SK-N-SH (cell line): ENCODE measurements around the gene FAM53A. TPM values are rescaled to one million over a fixed set of nuclear protein-coding genes. Genes with fewer than 3 reads are reported as not detected.

Experiments
- CTCF ChIA-PET: fragments of 300-600, 350-600 bp; formaldehyde crosslinking; extraction: SDS; loops from one replicate; lab custom pipeline; 2021; lab: Yijun Ruan, JAX
- POLR2A ChIA-PET: fragments of 350-600 bp; sonication (Branson Sonifier 250); formaldehyde crosslinking; extraction: SDS; loops from one replicate; lab custom pipeline; 2020; ENCODE audit warnings: antibody characterized with exemption, inconsistent platforms; lab: Yijun Ruan, JAX
- DNase-seq: peaks from one replicate; pipeline ENCODE4 v3.0.0; 2012
- H2AFZ ChIP-seq: fragments of 200-600 bp; sonication (generic); 2 replicates; pipeline ENCODE4 v1.8.1; 2016; ENCODE audit warnings: antibody characterized with exemption, mild to moderate bottlenecking, low read depth
- H3F3A ChIP-seq: fragments of 200-600 bp; sonication (generic); replicated peaks from 2 replicates; pipeline ENCODE3; 2016; ENCODE audit warnings: antibody characterized with exemption, mild to moderate bottlenecking; ENCODE audit not compliant: insufficient read depth
- H3K27ac ChIP-seq, 2 experiments: fragments of 200-500 bp in 1 of 2; fragments of 200-600 bp in 1 of 2; sonication (Bioruptor generic) in 1 of 2; sonication (generic), shearing (Covaris generic) in 1 of 2; 2 replicates each; pipeline versions ENCODE4 v1.5.1 to v1.6.1; 2014 to 2016; ENCODE audit warnings: low read depth in 2 of 2, inconsistent platforms in 1 of 2, low read length in 1 of 2, mild to moderate bottlenecking in 1 of 2, mixed read lengths in 1 of 2
- H3K27me3 ChIP-seq: fragments of 200-600 bp; sonication (generic), shearing (Covaris generic); 2 replicates; pipeline ENCODE4 v1.6.1; 2016; ENCODE audit warnings: mixed run types; ENCODE audit not compliant: insufficient read depth
- H3K36me3 ChIP-seq, 2 experiments: fragments of 200-500 bp in 1 of 2; fragments of 200-600 bp in 1 of 2; sonication (Bioruptor generic) in 1 of 2; sonication (generic) in 1 of 2; replicated peaks in 1 of 2; 2 replicates each; pipeline versions ENCODE3 to v1.5.1; 2014 to 2016; ENCODE audit warnings: low read length in 1 of 2, mild to moderate bottlenecking in 1 of 2; ENCODE audit not compliant: insufficient read depth in 2 of 2, control insufficient read depth in 1 of 2
- H3K4me1 ChIP-seq, 2 experiments: fragments of 200-500 bp in 1 of 2; fragments of 200-600 bp in 1 of 2; sonication (Bioruptor generic) in 1 of 2; sonication (generic), shearing (Covaris generic) in 1 of 2; 2 replicates each; pipeline versions ENCODE4 v1.5.1 to v1.6.1; 2014 to 2016; ENCODE audit warnings: low read depth in 1 of 2, low read length in 1 of 2, mixed run types in 1 of 2; ENCODE audit not compliant: insufficient read depth in 2 of 2, control insufficient read depth in 1 of 2
- H3K4me2 ChIP-seq: fragments of 200-600 bp; sonication (generic), shearing (Covaris generic); 2 replicates; pipeline ENCODE4 v1.6.1; 2017; ENCODE audit warnings: mixed run types
- H3K4me3 ChIP-seq, 2 experiments: fragments of 200-500 bp in 1 of 2; fragments of 200-600 bp in 1 of 2; sonication (Bioruptor generic) in 1 of 2; sonication (generic), shearing (Covaris generic) in 1 of 2; 2 replicates each; pipeline versions ENCODE4 v1.5.1 to v1.8.1; 2014 to 2016; ENCODE audit warnings: low read depth in 2 of 2, inconsistent platforms in 1 of 2, low read length in 1 of 2, mild to moderate bottlenecking in 1 of 2, mixed read lengths in 1 of 2, moderate library complexity in 1 of 2
- H3K79me2 ChIP-seq: fragments of 200-600 bp; sonication (generic); 2 replicates; pipeline ENCODE4 v1.8.1; 2017; ENCODE audit warnings: mild to moderate bottlenecking; ENCODE audit not compliant: insufficient read depth
- H3K9ac ChIP-seq: fragments of 200-600 bp; sonication (generic); 2 replicates; pipeline ENCODE4 v1.6.1; 2017; ENCODE audit warnings: mixed run types
- H3K9me2 ChIP-seq: fragments of 200-600 bp; sonication (generic); 2 replicates; pipeline ENCODE4 v1.6.1; 2017; ENCODE audit warnings: mixed run types
- H3K9me3 ChIP-seq: fragments of 200-600 bp; sonication (generic); 2 replicates; pipeline ENCODE4 v1.6.1; 2017; ENCODE audit warnings: mixed run types, mild to moderate bottlenecking, moderate library complexity
- H4K20me1 ChIP-seq: fragments of 200-600 bp; sonication (generic); 2 replicates; pipeline ENCODE4 v1.6.1; 2017; ENCODE audit warnings: mild to moderate bottlenecking, mixed run types; ENCODE audit not compliant: insufficient read depth
- CHD2 ChIP-seq: fragments of 150-350 bp; IDR thresholded peaks from 2 replicates; pipeline ENCODE4 v1.6.1; 2018; ENCODE audit warnings: low read length; ENCODE audit not compliant: partially characterized antibody
- ELF1 ChIP-seq: IDR thresholded peaks from 2 replicates; pipeline ENCODE4 v1.4.0; 2012
- EZH2phosphoT487 ChIP-seq: fragments of 200-600 bp; sonication (generic); IDR thresholded peaks from 2 replicates; pipeline ENCODE4 v1.6.1; 2017; ENCODE audit warnings: low read depth, mixed run types, mild to moderate bottlenecking, antibody characterized with exemption, moderate library complexity, borderline replicate concordance
- FOXJ3 ChIP-seq: sonication (generic); formaldehyde crosslinking; IDR thresholded peaks from 2 replicates; pipeline ENCODE4 v1.5.1; 2020; ENCODE audit warnings: mild to moderate bottlenecking, missing genetic modification reagents
- FOXM1 ChIP-seq: IDR thresholded peaks from 2 replicates; pipeline ENCODE4 v1.4.0; 2012; ENCODE audit warnings: low read depth, mild to moderate bottlenecking
- GABPA ChIP-seq: IDR thresholded peaks from 2 replicates; pipeline ENCODE4 v1.4.0; 2012; ENCODE audit warnings: low read depth, mild to moderate bottlenecking
- GATA2 ChIP-seq: sonication (generic); formaldehyde crosslinking; IDR thresholded peaks from 2 replicates; pipeline ENCODE4 v1.5.0; 2020; ENCODE audit warnings: mild to moderate bottlenecking, missing genetic modification reagents
- IRF3 ChIP-seq: fragments of 150-350 bp; IDR thresholded peaks from 2 replicates; pipeline ENCODE4 v1.6.1; 2016; ENCODE audit warnings: mild to moderate bottlenecking, low read depth, low read length
- JUND ChIP-seq: IDR thresholded peaks from 2 replicates; pipeline ENCODE4 v1.4.0; 2012
- MEF2A ChIP-seq: IDR thresholded peaks from 2 replicates; pipeline ENCODE4 v1.4.0; 2012; ENCODE audit warnings: low read depth, borderline replicate concordance
- NFIC ChIP-seq: IDR thresholded peaks from 2 replicates; pipeline ENCODE4 v1.4.0; 2012; ENCODE audit warnings: borderline replicate concordance
- NRF1 ChIP-seq: IDR thresholded peaks from 2 replicates; pipeline ENCODE4 v1.6.1; 2012; ENCODE audit warnings: low read depth, mild to moderate bottlenecking, low read length
- POLR2AphosphoS5 ChIP-seq: IDR thresholded peaks from 2 replicates; pipeline ENCODE4 v1.6.1; 2012; ENCODE audit warnings: low read depth, low read length
- RFX5 ChIP-seq: IDR thresholded peaks from 2 replicates; pipeline ENCODE4 v1.6.1; 2012; ENCODE audit warnings: mild to moderate bottlenecking, improper control_type of control experiment, low read length
- RXRA ChIP-seq: IDR thresholded peaks from 2 replicates; pipeline ENCODE4 v1.4.0; 2012; ENCODE audit warnings: low read depth, mild to moderate bottlenecking, borderline replicate concordance
- SIN3A ChIP-seq: IDR thresholded peaks from 2 replicates; pipeline ENCODE4 v1.6.1; 2012; ENCODE audit warnings: low read depth, mild to moderate bottlenecking, low read length, moderate library complexity, borderline replicate concordance
- SMC3 ChIP-seq: IDR thresholded peaks from 2 replicates; pipeline ENCODE4 v1.6.1; 2012; ENCODE audit warnings: low read depth, low read length, improper control_type of control experiment
- TAF1 ChIP-seq: IDR thresholded peaks from 2 replicates; pipeline ENCODE4 v1.6.1; 2012; ENCODE audit warnings: low read depth, mild to moderate bottlenecking, low read length, moderate library complexity, borderline replicate concordance
- TCF12 ChIP-seq: IDR thresholded peaks from 2 replicates; pipeline ENCODE4 v1.4.0; 2012
- TEAD4 ChIP-seq: IDR thresholded peaks from 2 replicates; pipeline ENCODE4 v1.4.0; 2012; ENCODE audit warnings: mild to moderate bottlenecking, borderline replicate concordance; ENCODE audit not compliant: insufficient read depth
- USF2 ChIP-seq: fragments of 150-350 bp; IDR thresholded peaks from 2 replicates; pipeline ENCODE4 v1.6.1; 2017; ENCODE audit warnings: antibody characterized with exemption, low read length, low read depth, borderline replicate concordance
- WGBS: methylation state at CpG from one replicate; pipeline ENCODE4 v1.1.6; 2017; ENCODE audit warnings: low lambda C conversion rate; 5-methylcytosine and 5-hydroxymethylcytosine counted together
- polyA plus RNA-seq, 3 experiments: library from polyadenylated mRNA; depleted of rRNA; stranded (reverse); fragments of >200 nt; gene quantifications; 2 replicates each; pipeline ENCODE4 v1.2.3, GENCODE V29; 2012
- TF ChIP-seq, protein P1 (sequence below): fragments of 200-600 bp; sonication (generic); IDR thresholded peaks from 2 replicates; pipeline ENCODE4 v1.6.1; 2017; ENCODE audit warnings: antibody characterized with exemption, mild to moderate bottlenecking, moderate library complexity

Gene FAM53A
- polyA plus RNA-seq, 1 of the 3 experiments (the other 2 are of a cell fraction): 7.6 TPM

DNA sequence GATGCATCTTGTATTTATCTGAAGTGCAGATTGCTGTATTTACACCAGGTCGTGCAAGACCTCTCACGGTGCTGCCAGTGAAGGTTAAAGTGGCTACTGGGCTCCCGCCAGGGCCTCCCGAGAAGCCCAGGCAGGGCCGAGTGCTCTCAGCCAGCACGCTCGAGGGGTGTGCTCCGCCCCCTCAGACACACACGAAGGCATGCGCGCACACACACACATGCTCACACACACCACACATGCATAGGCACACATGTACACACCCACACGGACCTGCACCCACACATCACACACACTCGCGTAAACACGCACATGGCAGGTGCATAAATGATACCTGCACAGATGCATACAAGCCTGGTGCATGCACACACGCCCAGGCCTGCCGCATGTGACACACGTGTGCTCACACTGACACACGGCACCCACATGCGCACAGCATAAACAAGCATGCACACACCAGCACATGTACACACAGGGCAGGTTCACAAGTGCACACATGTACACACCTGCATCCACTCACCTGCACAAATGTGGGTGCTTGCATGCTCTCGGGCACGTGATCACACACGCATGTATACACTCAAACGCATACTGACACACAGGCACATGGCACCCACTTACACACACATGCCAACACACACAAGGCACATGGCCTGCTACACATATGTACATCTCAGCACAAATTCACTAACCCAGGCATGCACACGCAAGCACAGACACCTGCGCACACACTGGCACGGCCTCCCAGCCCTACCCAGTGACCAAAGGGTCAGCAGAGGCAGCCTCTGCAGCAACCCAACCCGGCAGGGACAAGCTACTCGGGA is 71.6 kb downstream of the FAM53A start:
- H3K36me3 ChIP-seq: no peaks in the 10 kb centered on the region
- no peaks in the 10 kb centered on the region for H3F3A ChIP-seq
- no peaks in the 10 kb centered on the region for H3K9me3 ChIP-seq
- no peaks in the 10 kb centered on the region for H4K20me1 ChIP-seq
- no peaks in the 10 kb centered on the region for H3K4me1 ChIP-seq
- no peak overlapping the region for H2AFZ ChIP-seq
- no peak for DNase-seq
- 79% methylated on average over 18 of the region's 29 CpGs for WGBS
- TF ChIP-seq ELF1: no peak
- no peak for TF ChIP-seq EZH2phosphoT487
- no peak for TF ChIP-seq IRF3
- no peak for TF ChIP-seq GATA2
- TF ChIP-seq GABPA: no peak
- no peak for TF ChIP-seq TEAD4
- TF ChIP-seq SIN3A: no peak
- TF ChIP-seq CHD2: no peak
- H3K4me3 ChIP-seq: no peak overlapping the region
- CTCF ChIA-PET: interaction anchor here (1.2 kb wide), 1 partner anchor 257 kb away, joined by 3 read pairs; no protein-coding TSS in a partner anchor
- POLR2A ChIA-PET: no interaction called here
- no peaks in the 10 kb centered on the region for H3K27me3 ChIP-seq
- H3K79me2 ChIP-seq: no peaks in the 10 kb centered on the region
- H3K9me2 ChIP-seq: no peaks in the 10 kb centered on the region
- no peak overlapping the region for H3K4me2 ChIP-seq
- no peak overlapping the region for H3K9ac ChIP-seq
- no peak overlapping the region for H3K27ac ChIP-seq

DNA sequence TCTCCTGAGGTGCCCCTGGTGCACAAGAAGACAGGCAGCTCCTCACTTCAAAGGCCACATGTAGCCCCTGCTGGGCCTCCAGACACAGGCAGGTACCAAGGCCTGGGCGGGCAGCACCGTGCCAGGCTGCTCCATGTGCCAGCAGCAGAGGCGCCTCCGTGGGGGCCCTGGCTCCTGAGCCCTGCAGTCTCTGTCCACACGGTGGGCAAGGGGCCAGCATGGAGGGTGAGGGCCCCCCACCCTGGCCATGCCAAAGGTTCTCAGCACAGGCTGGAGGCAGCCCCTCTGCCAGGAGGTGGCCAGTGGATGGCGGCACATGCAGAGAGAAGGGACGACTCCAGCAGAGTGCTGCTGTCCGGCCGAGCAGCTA is 72.6 kb downstream of the FAM53A start:
- TF ChIP-seq RXRA (no peak), POLR2AphosphoS5 (no peak), FOXJ3 (CRISPR knock-in tag) (no peak), CHD2 (no peak), JUND (no peak), ELF1 (no peak), MEF2A (no peak), TAF1 (no peak), NRF1 (no peak), NFIC (no peak), SMC3 (no peak), RFX5 (no peak), GABPA (no peak), FOXM1 (no peak), TCF12 (no peak), USF2 (no peak)
- TF ChIP-seq, protein P1, sequence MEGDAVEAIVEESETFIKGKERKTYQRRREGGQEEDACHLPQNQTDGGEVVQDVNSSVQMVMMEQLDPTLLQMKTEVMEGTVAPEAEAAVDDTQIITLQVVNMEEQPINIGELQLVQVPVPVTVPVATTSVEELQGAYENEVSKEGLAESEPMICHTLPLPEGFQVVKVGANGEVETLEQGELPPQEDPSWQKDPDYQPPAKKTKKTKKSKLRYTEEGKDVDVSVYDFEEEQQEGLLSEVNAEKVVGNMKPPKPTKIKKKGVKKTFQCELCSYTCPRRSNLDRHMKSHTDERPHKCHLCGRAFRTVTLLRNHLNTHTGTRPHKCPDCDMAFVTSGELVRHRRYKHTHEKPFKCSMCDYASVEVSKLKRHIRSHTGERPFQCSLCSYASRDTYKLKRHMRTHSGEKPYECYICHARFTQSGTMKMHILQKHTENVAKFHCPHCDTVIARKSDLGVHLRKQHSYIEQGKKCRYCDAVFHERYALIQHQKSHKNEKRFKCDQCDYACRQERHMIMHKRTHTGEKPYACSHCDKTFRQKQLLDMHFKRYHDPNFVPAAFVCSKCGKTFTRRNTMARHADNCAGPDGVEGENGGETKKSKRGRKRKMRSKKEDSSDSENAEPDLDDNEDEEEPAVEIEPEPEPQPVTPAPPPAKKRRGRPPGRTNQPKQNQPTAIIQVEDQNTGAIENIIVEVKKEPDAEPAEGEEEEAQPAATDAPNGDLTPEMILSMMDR: no peak
- no peaks in the 10 kb centered on the region for H3K27me3 ChIP-seq
- H3K79me2 ChIP-seq: no peaks in the 10 kb centered on the region
- no peaks in the 10 kb centered on the region for H3K36me3 ChIP-seq
- H3K4me1 ChIP-seq: no peaks in the 10 kb centered on the region
- H3K9ac ChIP-seq: no peak overlapping the region
- DNase-seq: no peak
- H3K9me3 ChIP-seq: no peaks in the 10 kb centered on the region
- no peaks in the 10 kb centered on the region for H3F3A ChIP-seq
- CTCF ChIA-PET: interaction anchor here (0.7 to 1.3 kb wide), 3 partner anchors 11 to 255 kb away, joined by 3 to 4 read pairs (median 4); no protein-coding TSS in a partner anchor
- no peaks in the 10 kb centered on the region for H4K20me1 ChIP-seq
- H2AFZ ChIP-seq: no peak overlapping the region
- POLR2A ChIA-PET: no interaction called here
- no peak overlapping the region for H3K4me3 ChIP-seq
- no peak overlapping the region for H3K27ac ChIP-seq
- WGBS: 75% methylated on average over 4 of the region's 9 CpGs
- no peak overlapping the region for H3K4me2 ChIP-seq
- no peaks in the 10 kb centered on the region for H3K9me2 ChIP-seq
